SK-N-SH treated with all-trans-retinoic acid at 6 μM for 48 hours (cell line): ENCODE data around the gene GRID1.

ENCODE experiments used
- ARNTL ChIP-seq: fragments of 450-650 bp; formaldehyde crosslinking; IDR thresholded peaks from 2 replicates; pipeline ENCODE4 v1.5.0; 2020; ENCODE audit warnings: low read depth, mild to moderate bottlenecking, moderate library complexity, borderline replicate concordance
- ESRRG ChIP-seq: fragments of 250-450 bp; sonication (Bioruptor Pico); IDR thresholded peaks from 2 replicates; pipeline ENCODE4 v1.6.1; 2021; ENCODE audit warnings: mild to moderate bottlenecking
- ISL1 ChIP-seq: fragments of 250-450 bp; sonication (Bioruptor Pico); IDR thresholded peaks from 2 replicates; pipeline ENCODE4 v2.1.2; 2022; ENCODE audit warnings: mild to moderate bottlenecking, moderate library complexity
- RARB ChIP-seq: fragments of 250-450 bp; sonication (Bioruptor Pico); IDR thresholded peaks from 2 replicates; pipeline ENCODE4 v1.8.0; 2021; ENCODE audit warnings: mild to moderate bottlenecking, moderate library complexity
- ZFP3 ChIP-seq: fragments of 250-450 bp; sonication (Bioruptor Pico); IDR thresholded peaks from 2 replicates; pipeline ENCODE4 v1.5.0; 2020; ENCODE audit warnings: mild to moderate bottlenecking, moderate library complexity
- ZFP30 ChIP-seq: fragments of 450-650 bp; formaldehyde crosslinking; IDR thresholded peaks from 2 replicates; pipeline ENCODE4 v1.5.0; 2022; ENCODE audit warnings: mild to moderate bottlenecking, moderate library complexity
- ZNF70 ChIP-seq: fragments of 450-650 bp; formaldehyde crosslinking; IDR thresholded peaks from 2 replicates; pipeline ENCODE4 v1.5.0; 2020; ENCODE audit warnings: mild to moderate bottlenecking, moderate library complexity
- TF ChIP-seq, protein P1 (sequence below): fragments of 250-450 bp; sonication (Bioruptor Pico); IDR thresholded peaks from 2 replicates; pipeline ENCODE4 v1.8.0; 2020; ENCODE audit warnings: mild to moderate bottlenecking, moderate library complexity, borderline replicate concordance
- TF ChIP-seq, protein P2 (sequence below): fragments of 250-450 bp; sonication (Bioruptor Pico); IDR thresholded peaks from 2 replicates; pipeline ENCODE4 v1.5.1; 2020; ENCODE audit warnings: low read depth, mild to moderate bottlenecking, moderate library complexity

DNA sequence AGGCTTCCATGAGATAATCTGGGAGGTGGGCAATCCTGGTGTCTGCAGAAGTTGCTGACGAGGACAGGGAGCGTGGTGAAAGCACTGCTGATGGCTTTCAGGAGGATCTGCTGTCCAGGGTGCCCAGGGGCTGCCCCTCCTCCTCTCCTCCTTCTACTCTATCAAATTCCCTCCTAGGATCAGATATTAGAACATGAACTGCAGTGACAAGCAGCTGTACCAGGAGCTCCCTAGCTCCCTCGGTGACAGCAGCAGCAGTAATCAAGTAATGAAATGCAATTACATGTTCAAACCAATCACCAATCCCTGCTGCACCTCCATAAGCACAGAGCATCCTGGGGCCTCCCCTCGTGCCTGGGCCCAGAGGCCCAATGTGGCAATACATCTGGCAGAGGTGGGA, 46.9 kb downstream of the GRID1 start:
- TF ChIP-seq ISL1, result no peak
- no peak for TF ChIP-seq ESRRG (CRISPR knock-in tag)
- TF ChIP-seq, protein P1, sequence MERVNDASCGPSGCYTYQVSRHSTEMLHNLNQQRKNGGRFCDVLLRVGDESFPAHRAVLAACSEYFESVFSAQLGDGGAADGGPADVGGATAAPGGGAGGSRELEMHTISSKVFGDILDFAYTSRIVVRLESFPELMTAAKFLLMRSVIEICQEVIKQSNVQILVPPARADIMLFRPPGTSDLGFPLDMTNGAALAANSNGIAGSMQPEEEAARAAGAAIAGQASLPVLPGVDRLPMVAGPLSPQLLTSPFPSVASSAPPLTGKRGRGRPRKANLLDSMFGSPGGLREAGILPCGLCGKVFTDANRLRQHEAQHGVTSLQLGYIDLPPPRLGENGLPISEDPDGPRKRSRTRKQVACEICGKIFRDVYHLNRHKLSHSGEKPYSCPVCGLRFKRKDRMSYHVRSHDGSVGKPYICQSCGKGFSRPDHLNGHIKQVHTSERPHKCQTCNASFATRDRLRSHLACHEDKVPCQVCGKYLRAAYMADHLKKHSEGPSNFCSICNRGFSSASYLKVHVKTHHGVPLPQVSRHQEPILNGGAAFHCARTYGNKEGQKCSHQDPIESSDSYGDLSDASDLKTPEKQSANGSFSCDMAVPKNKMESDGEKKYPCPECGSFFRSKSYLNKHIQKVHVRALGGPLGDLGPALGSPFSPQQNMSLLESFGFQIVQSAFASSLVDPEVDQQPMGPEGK (CRISPR knock-in tag), result no peak
- TF ChIP-seq ZFP30 (CRISPR knock-in tag), result no peak
- TF ChIP-seq ARNTL, result no peak
- peak; percentile 84 for TF ChIP-seq ZNF70 (CRISPR knock-in tag)
- TF ChIP-seq ZFP3 (CRISPR knock-in tag), result no peak
- TF ChIP-seq, protein P2, sequence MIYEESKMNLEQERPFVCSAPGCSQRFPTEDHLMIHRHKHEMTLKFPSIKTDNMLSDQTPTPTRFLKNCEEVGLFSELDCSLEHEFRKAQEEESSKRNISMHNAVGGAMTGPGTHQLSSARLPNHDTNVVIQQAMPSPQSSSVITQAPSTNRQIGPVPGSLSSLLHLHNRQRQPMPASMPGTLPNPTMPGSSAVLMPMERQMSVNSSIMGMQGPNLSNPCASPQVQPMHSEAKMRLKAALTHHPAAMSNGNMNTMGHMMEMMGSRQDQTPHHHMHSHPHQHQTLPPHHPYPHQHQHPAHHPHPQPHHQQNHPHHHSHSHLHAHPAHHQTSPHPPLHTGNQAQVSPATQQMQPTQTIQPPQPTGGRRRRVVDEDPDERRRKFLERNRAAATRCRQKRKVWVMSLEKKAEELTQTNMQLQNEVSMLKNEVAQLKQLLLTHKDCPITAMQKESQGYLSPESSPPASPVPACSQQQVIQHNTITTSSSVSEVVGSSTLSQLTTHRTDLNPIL (CRISPR knock-in tag), result no peak
- TF ChIP-seq RARB, result no peak
